ENCODE measurements around the gene FRMD4A. TPM values are rescaled to one million over a fixed set of nuclear protein-coding genes. Genes with fewer than 3 reads are reported as not detected.

Gene FRMD4A
- total RNA-seq, 4 donors from 2014 or later, result 4.0 to 12.7 (median 5.6) TPM

- H3K27ac ChIP-seq, result no peak overlapping the region
- TF ChIP-seq EP300 (IDR thresholded peaks at IDR 0.05; ENCODE audit: low read depth) (no peak), POLR2A (IDR thresholded peaks at IDR 0.05) (no peak), POLR2AphosphoS5 (IDR thresholded peaks at IDR 0.05) (no peak), CTCF (IDR thresholded peaks at IDR 0.05) (no peak)
- no peaks in the 10 kb centered on the region for H3K27me3 ChIP-seq
- intact Hi-C loops (cut with DNase I; ENCODE audit: low total_unique reads) (no loop called here), in situ Hi-C loops (cut with MboI; ENCODE audit: low pct_ligation_motif_present in 1 of 4, low pct_unique_long_range_greater_than_20kb in 1 of 4, low sequenced_read_pairs in 3 of 4) (no loop called here)
- H3K4me3 ChIP-seq, result no peak overlapping the region
- H3K36me3 ChIP-seq, result no peaks in the 10 kb centered on the region
- WGBS, 2 donors (ENCODE audit: low coverage in 1 of 2), result 62 to 69% methylated on average over 8 of the region's 8 CpGs
- peaks cover 0 to 4% (median 0%) of the 10 kb centered on the region in 4 donors for H3K4me1 ChIP-seq
- DNase-seq, result no peak
- no peaks in the 10 kb centered on the region for H3K9me3 ChIP-seq
Measured at GRCh38 chr10:13883636-13884444, 446.9 kb downstream of the FRMD4A start.

GRCh38 chr10:13882119-13882711 lies 448.5 kb downstream of the FRMD4A start:
- no peak overlapping the region for H3K4me3 ChIP-seq
- in situ Hi-C loops (cut with MboI; ENCODE audit: low pct_ligation_motif_present in 1 of 4, low pct_unique_long_range_greater_than_20kb in 1 of 4, low sequenced_read_pairs in 3 of 4), result no loop called here
- peak overlapping the region; percentile 8 to 55 (median 26) for H3K27ac ChIP-seq
- TF ChIP-seq POLR2AphosphoS5 (IDR thresholded peaks at IDR 0.05) (peak in 1 of 3 donors; percentile 22), CTCF (IDR thresholded peaks at IDR 0.05) (no peak)
- intact Hi-C loops (cut with DNase I; ENCODE audit: low total_unique reads), result no loop called here
- H3K27me3 ChIP-seq, result no peaks in the 10 kb centered on the region
- 36 to 40% methylated on average over 5 to 7 of the region's 7 CpGs for WGBS, 2 donors (ENCODE audit: low coverage in 1 of 2)
- DNase-seq, result no peak
- peaks cover 0 to 10% (median 1%) of the 10 kb centered on the region in 4 donors for H3K4me1 ChIP-seq
- no peaks in the 10 kb centered on the region for H3K36me3 ChIP-seq
- H3K9me3 ChIP-seq, result no peaks in the 10 kb centered on the region

GRCh38 chr10:13880760-13881159 lies 450.0 kb downstream of the FRMD4A start:
- TF ChIP-seq POLR2A (IDR thresholded peaks at IDR 0.05), result no peak
- no peak for TF ChIP-seq CTCF (IDR thresholded peaks at IDR 0.05)
- TF ChIP-seq EP300 (IDR thresholded peaks at IDR 0.05; ENCODE audit: low read depth), result no peak
- TF ChIP-seq POLR2AphosphoS5 (IDR thresholded peaks at IDR 0.05), result no peak
- in situ Hi-C loops (cut with MboI; ENCODE audit: low pct_ligation_motif_present in 1 of 4, low pct_unique_long_range_greater_than_20kb in 1 of 4, low sequenced_read_pairs in 3 of 4), result no loop called here
- H3K36me3 ChIP-seq, result no peaks in the 10 kb centered on the region
- no peak for DNase-seq
- no peaks in the 10 kb centered on the region for H3K27me3 ChIP-seq
- no peak overlapping the region for H3K4me3 ChIP-seq
- intact Hi-C loops (cut with DNase I; ENCODE audit: low total_unique reads), result no loop called here
- no peak overlapping the region for H3K27ac ChIP-seq
- H3K4me1 ChIP-seq, result peaks cover 0 to 12% (median 1%) of the 10 kb centered on the region in 4 donors
- no peaks in the 10 kb centered on the region for H3K9me3 ChIP-seq
- WGBS, 2 donors (ENCODE audit: low coverage in 1 of 2), result 60 to 100% methylated on average over 1 to 3 of the region's 3 CpGs

- Histone ChIP-seq H3K9me3 (no peaks in the 10 kb centered on the region), H3K4me3 (no peak overlapping the region), H3K27me3 (no peaks in the 10 kb centered on the region), H3K36me3 (no peaks in the 10 kb centered on the region), H3K27ac (peak overlapping the region in 2 of 4 donors; percentile 40 to 48), H3K4me1 (peaks cover 0 to 11% (median 1%) of the 10 kb centered on the region in 4 donors)
- TF ChIP-seq POLR2AphosphoS5 (IDR thresholded peaks at IDR 0.05) (no peak), EP300 (IDR thresholded peaks at IDR 0.05; ENCODE audit: low read depth) (no peak), POLR2A (IDR thresholded peaks at IDR 0.05) (no peak), CTCF (IDR thresholded peaks at IDR 0.05) (no peak)
- intact Hi-C loops (cut with DNase I; ENCODE audit: low total_unique reads), result no loop called here
- 61% methylated on average over 11 of the region's 11 CpGs; no CpG with 5 or more reads in 1 of the 2 donors for WGBS, 2 donors (ENCODE audit: low coverage in 1 of 2)
- in situ Hi-C loops (cut with MboI; ENCODE audit: low pct_ligation_motif_present in 1 of 4, low pct_unique_long_range_greater_than_20kb in 1 of 4, low sequenced_read_pairs in 3 of 4), result no loop called here
- no peak for DNase-seq
Measured at GRCh38 chr10:13877154-13877909, 453.4 kb downstream of the FRMD4A start.
